ENCODE measurements around the gene PCDHGA1. TPM values are rescaled to one million over a fixed set of nuclear protein-coding genes. Genes with fewer than 3 reads are reported as not detected.

The PCDHGA1 gene
- total and polyA plus RNA-seq, 10 donors: 0.04 to 0.52 (median 0.25) TPM; not detected in 1

DNA sequence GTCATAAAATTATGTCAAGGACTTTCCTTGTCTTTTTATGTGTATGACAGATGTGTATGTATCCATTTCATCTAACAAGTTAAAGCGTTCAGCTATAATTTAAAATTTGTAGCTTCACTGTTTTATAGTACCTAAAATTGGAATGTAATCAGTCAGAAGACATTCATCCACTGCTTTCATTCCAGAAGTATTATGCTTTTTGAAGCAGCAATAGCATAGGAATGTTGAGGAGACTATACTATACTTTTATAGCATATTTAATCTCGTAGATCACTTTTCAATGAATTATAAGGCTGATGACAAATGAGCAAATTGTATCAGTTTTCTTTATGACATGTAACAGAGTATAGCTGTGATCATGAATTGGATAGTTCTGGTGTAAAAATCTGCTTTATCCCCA, 106.9 kb downstream of the PCDHGA1 start:
- DNase-seq: no peak
- intact Hi-C loops (cut with DNase I; ENCODE audit: low total_unique reads): no loop called here
- 81 to 95% (median 87%) methylated on average over 2 of the region's 2 CpGs for WGBS, 5 donors
- Histone ChIP-seq H3K36me3 (no peaks in the 10 kb centered on the region), H3K4me3 (no peak overlapping the region), H3K4me1 (no peaks in the 10 kb centered on the region), H3K27ac (no peak overlapping the region), H3K27me3 (replicated peaks in 1 of 7) (peaks cover 0 to 21% (median under 1%) of the 10 kb centered on the region in 7 donors), H3K9me3 (peaks cover 0 to 98% (median 88%) of the 10 kb centered on the region in 8 donors)
- TF ChIP-seq POLR2A (IDR thresholded peaks at IDR 0.05): no peak
- no peak for TF ChIP-seq POLR2AphosphoS5 (IDR thresholded peaks at IDR 0.05)
- TF ChIP-seq, protein P1, sequence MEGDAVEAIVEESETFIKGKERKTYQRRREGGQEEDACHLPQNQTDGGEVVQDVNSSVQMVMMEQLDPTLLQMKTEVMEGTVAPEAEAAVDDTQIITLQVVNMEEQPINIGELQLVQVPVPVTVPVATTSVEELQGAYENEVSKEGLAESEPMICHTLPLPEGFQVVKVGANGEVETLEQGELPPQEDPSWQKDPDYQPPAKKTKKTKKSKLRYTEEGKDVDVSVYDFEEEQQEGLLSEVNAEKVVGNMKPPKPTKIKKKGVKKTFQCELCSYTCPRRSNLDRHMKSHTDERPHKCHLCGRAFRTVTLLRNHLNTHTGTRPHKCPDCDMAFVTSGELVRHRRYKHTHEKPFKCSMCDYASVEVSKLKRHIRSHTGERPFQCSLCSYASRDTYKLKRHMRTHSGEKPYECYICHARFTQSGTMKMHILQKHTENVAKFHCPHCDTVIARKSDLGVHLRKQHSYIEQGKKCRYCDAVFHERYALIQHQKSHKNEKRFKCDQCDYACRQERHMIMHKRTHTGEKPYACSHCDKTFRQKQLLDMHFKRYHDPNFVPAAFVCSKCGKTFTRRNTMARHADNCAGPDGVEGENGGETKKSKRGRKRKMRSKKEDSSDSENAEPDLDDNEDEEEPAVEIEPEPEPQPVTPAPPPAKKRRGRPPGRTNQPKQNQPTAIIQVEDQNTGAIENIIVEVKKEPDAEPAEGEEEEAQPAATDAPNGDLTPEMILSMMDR (IDR thresholded peaks at IDR 0.05 in 8 of 11, conservative IDR thresholded peaks at IDR 0.05 in 3 of 11): no peak

DNA sequence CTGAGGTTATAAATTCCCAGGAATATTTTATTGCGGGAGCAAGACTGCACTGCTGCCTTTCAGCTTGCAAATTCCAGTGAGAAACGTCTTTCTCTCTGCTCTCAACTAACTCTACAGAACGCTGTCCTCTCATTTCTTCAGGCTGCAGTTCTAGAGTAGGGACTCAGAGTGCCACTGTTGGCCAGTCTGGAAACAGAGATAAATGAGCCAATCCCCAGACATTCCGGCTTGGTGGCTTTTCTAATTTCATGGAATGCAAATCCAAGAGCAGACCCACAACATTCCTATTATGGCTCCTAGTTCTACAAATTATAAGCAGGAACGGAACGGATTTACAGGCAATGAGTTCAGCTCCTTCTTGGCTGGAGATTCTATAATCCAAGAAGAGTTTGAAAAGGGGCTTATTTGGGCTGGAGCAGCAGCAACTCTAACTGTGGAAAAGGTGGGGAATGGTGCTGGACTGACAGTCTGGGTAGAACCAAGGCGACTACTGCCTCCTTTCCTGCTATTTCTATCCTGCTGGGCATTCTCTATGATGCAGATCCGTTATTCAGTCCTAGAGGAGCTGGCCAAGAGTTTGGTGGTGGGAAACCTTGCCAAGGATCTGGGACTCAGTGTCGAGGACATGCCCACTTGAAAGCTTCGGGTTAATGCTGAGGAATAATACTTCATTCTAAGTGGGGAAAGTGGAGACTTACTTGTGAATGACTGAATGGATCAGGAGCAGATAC, 109.3 kb downstream of the PCDHGA1 start:
- WGBS, 5 donors: 65 to 71% (median 69%) methylated on average over 10 of the region's 10 CpGs
- no peak overlapping the region for H3K4me3 ChIP-seq
- peaks cover 0 to 92% (median 70%) of the 10 kb centered on the region in 8 donors for H3K9me3 ChIP-seq
- H3K27me3 ChIP-seq (replicated peaks in 1 of 7): no peaks in the 10 kb centered on the region
- no peak for DNase-seq
- H3K4me1 ChIP-seq: no peaks in the 10 kb centered on the region
- no peak for TF ChIP-seq POLR2A (IDR thresholded peaks at IDR 0.05)
- no peak for TF ChIP-seq POLR2AphosphoS5 (IDR thresholded peaks at IDR 0.05)
- TF ChIP-seq, protein P1 (IDR thresholded peaks at IDR 0.05 in 8 of 11, conservative IDR thresholded peaks at IDR 0.05 in 3 of 11): no peak
- intact Hi-C loops (cut with DNase I; ENCODE audit: low total_unique reads): no loop called here
- no peaks in the 10 kb centered on the region for H3K36me3 ChIP-seq
- no peak overlapping the region for H3K27ac ChIP-seq

GRCh38 chr5:141440341-141440740, 110.0 kb downstream of the PCDHGA1 start:
- DNase-seq: no peak
- H3K9me3 ChIP-seq: peaks cover 0 to 92% (median 65%) of the 10 kb centered on the region in 8 donors
- no peak overlapping the region for H3K27ac ChIP-seq
- intact Hi-C loops (cut with DNase I; ENCODE audit: low total_unique reads): no loop called here
- H3K36me3 ChIP-seq: no peaks in the 10 kb centered on the region
- TF ChIP-seq, protein P1 (IDR thresholded peaks at IDR 0.05 in 8 of 11, conservative IDR thresholded peaks at IDR 0.05 in 3 of 11): no peak
- TF ChIP-seq POLR2AphosphoS5 (IDR thresholded peaks at IDR 0.05) (no peak), POLR2A (IDR thresholded peaks at IDR 0.05) (no peak)
- H3K4me3 ChIP-seq: no peak overlapping the region
- no peaks in the 10 kb centered on the region for H3K27me3 ChIP-seq (replicated peaks in 1 of 7)
- H3K4me1 ChIP-seq: no peaks in the 10 kb centered on the region
- WGBS, 5 donors: 92 to 95% (median 94%) methylated on average over 9 of the region's 9 CpGs

GRCh38 chr5:141441571-141442170, 111.4 kb downstream of the PCDHGA1 start:
- Histone ChIP-seq H3K4me1 (no peaks in the 10 kb centered on the region), H3K4me3 (no peak overlapping the region), H3K36me3 (no peaks in the 10 kb centered on the region), H3K27me3 (replicated peaks in 1 of 7) (no peaks in the 10 kb centered on the region), H3K27ac (no peak overlapping the region), H3K9me3 (peaks cover 0 to 80% (median 53%) of the 10 kb centered on the region in 8 donors)
- no peak for DNase-seq
- intact Hi-C loops (cut with DNase I; ENCODE audit: low total_unique reads): no loop called here
- 58 to 69% (median 63%) methylated on average over 43 to 50 of the region's 50 CpGs for WGBS, 5 donors
- TF ChIP-seq POLR2A (IDR thresholded peaks at IDR 0.05) (no peak), POLR2AphosphoS5 (IDR thresholded peaks at IDR 0.05) (peak in 1 of 3 donors; percentile 23)
- TF ChIP-seq, protein P1 (IDR thresholded peaks at IDR 0.05 in 8 of 11, conservative IDR thresholded peaks at IDR 0.05 in 3 of 11): no peak

All from spleen (tissue), 11 donors.